ENCODE results near the gene EMILIN2.

Gene EMILIN2

GRCh38 chr18:2880473-2880872 is 33.7 kb downstream of the EMILIN2 start:
- H2BK120ac ChIP-seq (ENCODE audit: low read depth, low read length), result no peak overlapping the region
- H3K18ac ChIP-seq (ENCODE audit: low read depth in 1 of 2, low read length in 2 of 2), result no peak overlapping the region
- H3K27me3 ChIP-seq (ENCODE audit: control insufficient read depth in 1 of 2, insufficient read depth in 1 of 2, low read length in 2 of 2), result no peaks in the 10 kb centered on the region
- no peak overlapping the region for H4K8ac ChIP-seq (ENCODE audit: low read length)
- no peak overlapping the region for H3K4ac ChIP-seq (ENCODE audit: low read depth in 1 of 2, low read length in 2 of 2)
- no peak overlapping the region for H3K14ac ChIP-seq (ENCODE audit: low read length in 2 of 2)
- H3K79me1 ChIP-seq (replicated peaks; ENCODE audit: low read length, poor library complexity, severe bottlenecking), result no peaks in the 10 kb centered on the region
- no peak overlapping the region for H3K4me2 ChIP-seq (ENCODE audit: low read length, poor library complexity, severe bottlenecking)
- no peak overlapping the region for H2BK12ac ChIP-seq (ENCODE audit: low read length in 2 of 2)
- no peaks in the 10 kb centered on the region for H3K9me3 ChIP-seq (ENCODE audit: control insufficient read depth, low read length)
- H2BK5ac ChIP-seq (ENCODE audit: low read depth, low read length, poor library complexity, severe bottlenecking), result no peak overlapping the region
- H3K27ac ChIP-seq (ENCODE audit: low read length, poor library complexity, severe bottlenecking), result no peak overlapping the region
- no peak overlapping the region for H3K4me3 ChIP-seq (ENCODE audit: insufficient read depth in 1 of 2, low read depth in 1 of 2, low read length in 2 of 2)
- no peak overlapping the region for H2AFZ ChIP-seq (ENCODE audit: low read depth, low read length)
- H2BK15ac ChIP-seq (ENCODE audit: low read depth, poor library complexity, severe bottlenecking), result peak overlapping the region; percentile 33
- WGBS, result 92% methylated on average over 17 of the region's 17 CpGs
- H2AK5ac ChIP-seq (ENCODE audit: low read length, severe bottlenecking), result peak overlapping the region; percentile 59
- H3K23ac ChIP-seq (ENCODE audit: low read length in 2 of 2), result no peak overlapping the region
- peak overlapping the region; percentile 79 for H3K9ac ChIP-seq (ENCODE audit: low read length)
- H3K36me3 ChIP-seq (ENCODE audit: control insufficient read depth in 1 of 2, insufficient read depth in 2 of 2, low read depth in 1 of 2, low read length in 2 of 2), result no peaks in the 10 kb centered on the region
- H3K4me1 ChIP-seq (ENCODE audit: control insufficient read depth, insufficient read depth, low read depth, low read length), result peaks cover 26% of the 10 kb centered on the region
- H4K91ac ChIP-seq (ENCODE audit: low read length), result no peak overlapping the region
- DNase-seq, result no peak

- H3K9ac ChIP-seq (ENCODE audit: low read length), result peak overlapping the region; percentile 79
- H2AK5ac ChIP-seq (ENCODE audit: low read length, severe bottlenecking), result peak overlapping the region; percentile 28
- DNase-seq, result no peak
- H3K27ac ChIP-seq (ENCODE audit: low read length, poor library complexity, severe bottlenecking), result peak overlapping the region; percentile 78
- peaks cover 25% of the 10 kb centered on the region for H3K4me1 ChIP-seq (ENCODE audit: control insufficient read depth, insufficient read depth, low read depth, low read length)
- H2BK5ac ChIP-seq (ENCODE audit: low read depth, low read length, poor library complexity, severe bottlenecking), result peak overlapping the region; percentile 36
- H4K8ac ChIP-seq (ENCODE audit: low read length), result no peak overlapping the region
- no peak overlapping the region for H3K23ac ChIP-seq (ENCODE audit: low read length in 2 of 2)
- H3K36me3 ChIP-seq (ENCODE audit: control insufficient read depth in 1 of 2, insufficient read depth in 2 of 2, low read depth in 1 of 2, low read length in 2 of 2), result no peaks in the 10 kb centered on the region
- no peak overlapping the region for H3K14ac ChIP-seq (ENCODE audit: low read length in 2 of 2)
- H3K4ac ChIP-seq (ENCODE audit: low read depth in 1 of 2, low read length in 2 of 2), result no peak overlapping the region
- H2BK120ac ChIP-seq (ENCODE audit: low read depth, low read length), result no peak overlapping the region
- no peaks in the 10 kb centered on the region for H3K79me1 ChIP-seq (replicated peaks; ENCODE audit: low read length, poor library complexity, severe bottlenecking)
- 87% methylated on average over 16 of the region's 16 CpGs for WGBS
- H2BK12ac ChIP-seq (ENCODE audit: low read length in 2 of 2), result no peak overlapping the region
- no peak overlapping the region for H4K91ac ChIP-seq (ENCODE audit: low read length)
- H3K18ac ChIP-seq (ENCODE audit: low read depth in 1 of 2, low read length in 2 of 2), result no peak overlapping the region
- H3K4me3 ChIP-seq (ENCODE audit: insufficient read depth in 1 of 2, low read depth in 1 of 2, low read length in 2 of 2), result peak overlapping the region in 1 of 2 experiments; percentile 39
- H2BK15ac ChIP-seq (ENCODE audit: low read depth, poor library complexity, severe bottlenecking), result no peak overlapping the region
- H2AFZ ChIP-seq (ENCODE audit: low read depth, low read length), result no peak overlapping the region
- no peaks in the 10 kb centered on the region for H3K27me3 ChIP-seq (ENCODE audit: control insufficient read depth in 1 of 2, insufficient read depth in 1 of 2, low read length in 2 of 2)
- H3K9me3 ChIP-seq (ENCODE audit: control insufficient read depth, low read length), result peaks cover under 1% of the 10 kb centered on the region
- H3K4me2 ChIP-seq (ENCODE audit: low read length, poor library complexity, severe bottlenecking), result no peak overlapping the region
Observed at GRCh38 chr18:2881088-2881839, 34.5 kb downstream of the EMILIN2 start.

GRCh38 chr18:2881840-2882195 is 35.0 kb downstream of the EMILIN2 start:
- H3K4me2 ChIP-seq (ENCODE audit: low read length, poor library complexity, severe bottlenecking), result no peak overlapping the region
- H3K4ac ChIP-seq (ENCODE audit: low read depth in 1 of 2, low read length in 2 of 2), result no peak overlapping the region
- no peaks in the 10 kb centered on the region for H3K27me3 ChIP-seq (ENCODE audit: control insufficient read depth in 1 of 2, insufficient read depth in 1 of 2, low read length in 2 of 2)
- peak overlapping the region; percentile 78 for H3K27ac ChIP-seq (ENCODE audit: low read length, poor library complexity, severe bottlenecking)
- no peak overlapping the region for H2BK120ac ChIP-seq (ENCODE audit: low read depth, low read length)
- no peaks in the 10 kb centered on the region for H3K79me1 ChIP-seq (replicated peaks; ENCODE audit: low read length, poor library complexity, severe bottlenecking)
- no peak overlapping the region for H4K8ac ChIP-seq (ENCODE audit: low read length)
- H3K9ac ChIP-seq (ENCODE audit: low read length), result peak overlapping the region; percentile 79
- no peak overlapping the region for H3K23ac ChIP-seq (ENCODE audit: low read length in 2 of 2)
- H2BK5ac ChIP-seq (ENCODE audit: low read depth, low read length, poor library complexity, severe bottlenecking), result no peak overlapping the region
- DNase-seq, result no peak
- H3K18ac ChIP-seq (ENCODE audit: low read depth in 1 of 2, low read length in 2 of 2), result no peak overlapping the region
- peaks cover 6% of the 10 kb centered on the region for H3K9me3 ChIP-seq (ENCODE audit: control insufficient read depth, low read length)
- H3K36me3 ChIP-seq (ENCODE audit: control insufficient read depth in 1 of 2, insufficient read depth in 2 of 2, low read depth in 1 of 2, low read length in 2 of 2), result peaks cover 0 to 5% of the 10 kb centered on the region in 2 experiments
- H3K4me3 ChIP-seq (ENCODE audit: insufficient read depth in 1 of 2, low read depth in 1 of 2, low read length in 2 of 2), result peak overlapping the region in 1 of 2 experiments; percentile 21
- H4K91ac ChIP-seq (ENCODE audit: low read length), result no peak overlapping the region
- H2AK5ac ChIP-seq (ENCODE audit: low read length, severe bottlenecking), result peak overlapping the region; percentile 85
- H2AFZ ChIP-seq (ENCODE audit: low read depth, low read length), result no peak overlapping the region
- peaks cover 25% of the 10 kb centered on the region for H3K4me1 ChIP-seq (ENCODE audit: control insufficient read depth, insufficient read depth, low read depth, low read length)
- 93% methylated on average over 9 of the region's 9 CpGs for WGBS
- H2BK15ac ChIP-seq (ENCODE audit: low read depth, poor library complexity, severe bottlenecking), result no peak overlapping the region
- no peak overlapping the region for H2BK12ac ChIP-seq (ENCODE audit: low read length in 2 of 2)
- no peak overlapping the region for H3K14ac ChIP-seq (ENCODE audit: low read length in 2 of 2)

GRCh38 chr18:2882201-2882600 is 35.4 kb downstream of the EMILIN2 start:
- no peak overlapping the region for H2BK5ac ChIP-seq (ENCODE audit: low read depth, low read length, poor library complexity, severe bottlenecking)
- H2AK5ac ChIP-seq (ENCODE audit: low read length, severe bottlenecking), result peak overlapping the region; percentile 85
- no peaks in the 10 kb centered on the region for H3K27me3 ChIP-seq (ENCODE audit: control insufficient read depth in 1 of 2, insufficient read depth in 1 of 2, low read length in 2 of 2)
- H3K9me3 ChIP-seq (ENCODE audit: control insufficient read depth, low read length), result peaks cover 8% of the 10 kb centered on the region
- H3K27ac ChIP-seq (ENCODE audit: low read length, poor library complexity, severe bottlenecking), result peak overlapping the region; percentile 78
- no peak overlapping the region for H4K8ac ChIP-seq (ENCODE audit: low read length)
- H3K4me1 ChIP-seq (ENCODE audit: control insufficient read depth, insufficient read depth, low read depth, low read length), result peaks cover 25% of the 10 kb centered on the region
- peak overlapping the region; percentile 79 for H3K9ac ChIP-seq (ENCODE audit: low read length)
- H4K91ac ChIP-seq (ENCODE audit: low read length), result no peak overlapping the region
- no peak for DNase-seq
- H2BK15ac ChIP-seq (ENCODE audit: low read depth, poor library complexity, severe bottlenecking), result no peak overlapping the region
- 90% methylated on average over 3 of the region's 4 CpGs for WGBS
- no peak overlapping the region for H2AFZ ChIP-seq (ENCODE audit: low read depth, low read length)
- no peak overlapping the region for H3K18ac ChIP-seq (ENCODE audit: low read depth in 1 of 2, low read length in 2 of 2)
- H3K4me2 ChIP-seq (ENCODE audit: low read length, poor library complexity, severe bottlenecking), result no peak overlapping the region
- H2BK12ac ChIP-seq (ENCODE audit: low read length in 2 of 2), result no peak overlapping the region
- peaks cover 0 to 8% of the 10 kb centered on the region in 2 experiments for H3K36me3 ChIP-seq (ENCODE audit: control insufficient read depth in 1 of 2, insufficient read depth in 2 of 2, low read depth in 1 of 2, low read length in 2 of 2)
- no peak overlapping the region for H3K14ac ChIP-seq (ENCODE audit: low read length in 2 of 2)
- no peak overlapping the region for H3K23ac ChIP-seq (ENCODE audit: low read length in 2 of 2)
- H2BK120ac ChIP-seq (ENCODE audit: low read depth, low read length), result no peak overlapping the region
- no peak overlapping the region for H3K4ac ChIP-seq (ENCODE audit: low read depth in 1 of 2, low read length in 2 of 2)
- H3K4me3 ChIP-seq (ENCODE audit: insufficient read depth in 1 of 2, low read depth in 1 of 2, low read length in 2 of 2), result peak overlapping the region in 1 of 2 experiments; percentile 21
- no peaks in the 10 kb centered on the region for H3K79me1 ChIP-seq (replicated peaks; ENCODE audit: low read length, poor library complexity, severe bottlenecking)

All from mesenchymal stem cell (in vitro differentiated cells and primary cell).